GM13977 (cell line): ENCODE measurements around the gene SLC35D1.

Experiments
- DNase-seq: peaks from one replicate; pipeline ENCODE4 v3.0.0; 2012; ENCODE audit warnings: low spot score
- in situ Hi-C: fragments of 300-500 bp; cut with MboI; formaldehyde crosslinking; loops from one replicate; pipeline ENCODE4 v1.12.0; 2022; ENCODE audit warnings: low sequenced_read_pairs, low pct_unique_long_range_greater_than_20kb, mixed read lengths, inconsistent platforms; ENCODE audit not compliant: unreplicated experiment
- TF ChIP-seq, protein P1 (sequence below): IDR thresholded peaks from 2 replicates; pipeline ENCODE4 v1.5.1; 2012; ENCODE audit warnings: mild to moderate bottlenecking, control low read depth; ENCODE audit not compliant: insufficient read depth; ENCODE audit errors: extremely low read depth, missing control alignments

SLC35D1 gene

DNA sequence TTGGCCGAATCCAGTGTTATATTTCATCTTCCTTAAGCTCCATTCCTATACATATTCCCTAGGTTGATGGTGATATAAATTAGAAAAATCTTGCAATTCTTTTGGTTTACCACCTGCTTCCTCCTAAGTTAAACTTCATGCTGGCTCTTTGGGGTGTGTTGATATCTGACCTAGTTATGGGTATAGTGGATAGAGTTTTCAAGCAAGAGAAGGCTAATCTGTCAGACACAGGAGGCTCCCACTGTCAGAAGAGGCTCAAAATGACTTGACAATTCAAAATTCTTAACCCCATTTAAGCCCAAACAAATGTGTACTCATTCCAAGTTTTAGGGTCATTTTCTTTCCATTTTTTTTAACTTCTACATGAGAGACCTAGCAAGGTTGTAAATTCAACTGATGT, 8.5 kb upstream of the SLC35D1 start:
- no peak for DNase-seq
- in situ Hi-C loops, result no loop called here
- TF ChIP-seq, protein P1, sequence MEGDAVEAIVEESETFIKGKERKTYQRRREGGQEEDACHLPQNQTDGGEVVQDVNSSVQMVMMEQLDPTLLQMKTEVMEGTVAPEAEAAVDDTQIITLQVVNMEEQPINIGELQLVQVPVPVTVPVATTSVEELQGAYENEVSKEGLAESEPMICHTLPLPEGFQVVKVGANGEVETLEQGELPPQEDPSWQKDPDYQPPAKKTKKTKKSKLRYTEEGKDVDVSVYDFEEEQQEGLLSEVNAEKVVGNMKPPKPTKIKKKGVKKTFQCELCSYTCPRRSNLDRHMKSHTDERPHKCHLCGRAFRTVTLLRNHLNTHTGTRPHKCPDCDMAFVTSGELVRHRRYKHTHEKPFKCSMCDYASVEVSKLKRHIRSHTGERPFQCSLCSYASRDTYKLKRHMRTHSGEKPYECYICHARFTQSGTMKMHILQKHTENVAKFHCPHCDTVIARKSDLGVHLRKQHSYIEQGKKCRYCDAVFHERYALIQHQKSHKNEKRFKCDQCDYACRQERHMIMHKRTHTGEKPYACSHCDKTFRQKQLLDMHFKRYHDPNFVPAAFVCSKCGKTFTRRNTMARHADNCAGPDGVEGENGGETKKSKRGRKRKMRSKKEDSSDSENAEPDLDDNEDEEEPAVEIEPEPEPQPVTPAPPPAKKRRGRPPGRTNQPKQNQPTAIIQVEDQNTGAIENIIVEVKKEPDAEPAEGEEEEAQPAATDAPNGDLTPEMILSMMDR, result no peak

DNA sequence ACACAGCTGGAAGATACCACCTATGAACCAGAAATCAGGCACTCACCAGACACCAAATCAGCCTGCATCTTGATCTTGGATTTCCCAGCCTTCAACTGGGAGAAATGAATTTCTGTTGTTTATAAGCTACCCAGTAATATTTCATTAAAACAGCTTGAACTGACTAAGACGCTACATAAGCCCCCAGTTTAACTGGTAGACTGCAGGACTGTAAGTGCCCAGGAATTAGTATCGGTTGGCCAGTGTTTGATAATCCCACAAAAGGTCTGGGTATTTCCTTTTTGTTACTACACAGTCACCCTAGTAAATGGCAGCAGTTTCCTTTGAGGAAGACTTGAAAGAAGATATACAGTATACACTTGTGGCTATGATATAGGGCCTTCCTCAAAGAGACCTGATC, 7.3 kb upstream of the SLC35D1 start:
- DNase-seq, result no peak
- TF ChIP-seq, protein P1, result no peak
- in situ Hi-C loops, result no loop called here

DNA sequence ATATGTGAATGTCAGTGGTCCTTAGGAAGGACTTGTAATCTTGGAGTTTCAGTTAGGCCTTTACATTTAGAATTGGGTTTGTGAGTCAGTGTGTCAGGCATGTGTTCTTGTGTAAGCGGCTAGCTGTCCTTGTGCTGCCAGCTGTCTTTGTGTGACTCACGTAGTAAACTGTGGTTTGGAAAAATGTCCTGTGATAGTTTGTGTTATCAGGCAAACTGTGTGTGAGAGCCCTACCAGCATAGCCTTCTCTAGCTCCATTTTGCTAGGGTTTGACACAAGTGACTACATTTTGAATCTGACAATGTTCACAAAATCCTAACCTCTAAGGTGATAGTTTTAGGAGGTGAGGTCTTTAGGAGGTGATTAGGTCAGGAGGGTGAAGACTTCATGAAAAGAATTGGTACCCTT, 6.9 kb upstream of the SLC35D1 start:
- in situ Hi-C loops, result no loop called here
- TF ChIP-seq, protein P1, result no peak
- no peak for DNase-seq

DNA sequence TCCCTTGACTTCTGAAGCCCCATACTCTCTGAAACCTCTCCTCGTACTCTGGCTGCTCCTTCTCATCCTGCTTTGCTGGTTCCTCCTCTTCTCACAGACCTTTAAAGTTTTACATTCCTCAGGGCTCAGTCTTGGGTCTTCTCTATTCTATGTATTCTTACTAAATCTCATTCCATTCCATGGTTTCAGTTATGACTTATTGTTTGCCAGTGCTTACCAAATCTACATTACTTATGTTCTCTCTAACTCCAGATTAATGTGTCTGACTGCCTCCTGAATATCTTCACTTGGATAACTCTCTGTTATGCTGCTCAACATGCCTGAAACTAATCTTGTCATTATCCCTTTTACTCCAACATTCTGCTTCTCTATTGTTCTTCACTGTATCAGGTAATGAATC, 5.4 kb upstream of the SLC35D1 start:
- in situ Hi-C loops, result no loop called here
- no peak for DNase-seq
- TF ChIP-seq, protein P1, result no peak

DNA sequence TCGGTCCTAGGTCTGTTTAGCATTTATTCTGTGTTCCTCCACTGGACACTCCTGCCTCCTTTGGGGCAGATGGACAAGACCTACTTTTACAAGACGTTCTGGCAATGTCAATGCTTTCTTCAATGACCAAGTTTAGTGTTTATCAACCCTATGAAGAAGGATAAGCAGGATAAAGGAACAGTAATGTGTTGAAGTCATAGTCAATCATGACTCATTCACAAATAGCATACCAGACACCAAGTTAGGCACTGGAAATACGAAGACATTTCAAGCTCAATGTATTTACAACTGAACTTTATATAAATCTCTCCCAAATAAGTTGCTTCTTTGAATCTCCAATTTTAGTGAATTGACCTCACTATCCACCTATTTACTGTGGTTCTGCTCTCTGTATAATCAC, 4.8 kb upstream of the SLC35D1 start:
- DNase-seq, result no peak
- in situ Hi-C loops, result no loop called here
- TF ChIP-seq, protein P1, result no peak

DNA sequence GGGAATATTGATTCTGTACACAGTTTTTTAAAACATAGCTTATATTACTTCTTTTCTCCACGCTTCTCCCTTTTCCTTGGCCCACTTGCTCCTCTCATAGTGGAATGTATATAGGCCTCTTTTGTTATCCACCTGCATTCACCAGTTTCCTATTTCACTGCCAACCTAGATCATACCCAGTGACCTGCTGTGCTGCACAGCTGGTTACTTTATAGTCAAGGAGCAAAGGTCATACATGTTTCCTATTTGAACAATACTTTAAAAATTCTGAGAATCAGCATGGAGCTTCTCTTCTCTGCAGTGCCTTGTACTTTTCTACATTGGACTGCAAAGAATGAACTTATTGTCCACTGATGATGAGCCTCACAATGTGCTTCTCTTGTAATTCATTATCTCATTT, 4.3 kb upstream of the SLC35D1 start:
- in situ Hi-C loops, result no loop called here
- TF ChIP-seq, protein P1, result no peak
- DNase-seq, result no peak

DNA sequence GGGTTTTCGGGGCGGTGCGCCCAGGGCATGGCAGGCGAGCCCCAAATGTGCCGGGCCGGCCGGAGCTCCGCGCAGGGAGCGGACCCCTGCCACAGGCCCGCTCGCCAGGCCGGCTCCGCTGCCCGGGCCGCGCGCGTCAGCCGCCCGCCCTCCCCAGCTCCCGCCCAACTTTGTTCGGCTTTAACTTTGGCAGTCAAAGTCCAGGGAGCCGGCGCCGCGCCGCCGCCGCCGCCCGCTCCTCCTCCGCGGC, 488 bp downstream of the SLC35D1 start:
- no peak for DNase-seq
- TF ChIP-seq, protein P1, result no peak
- in situ Hi-C loops, result no loop called here
